ENCODE results near the gene NEDD8. TPM values are rescaled to one million over a fixed set of nuclear protein-coding genes. Genes with fewer than 3 reads are reported as not detected.

The NEDD8 gene
- total and polyA plus RNA-seq, 9 donors, result 69.7 to 301 (median 134) TPM

- no peaks in the 10 kb centered on the region for H3K36me3 ChIP-seq
- H3K4me3 ChIP-seq, result no peak overlapping the region
- no peak overlapping the region for H3K27ac ChIP-seq
- intact Hi-C loops (cut with DNase I), result no loop called here
- WGBS, 3 donors, result 53 to 65% (median 55%) methylated on average over 20 of the region's 20 CpGs
- no peaks in the 10 kb centered on the region for H3K27me3 ChIP-seq
- TF ChIP-seq EP300 (IDR thresholded peaks at IDR 0.05), result no peak
- no peak for TF ChIP-seq POLR2A (IDR thresholded peaks at IDR 0.05)
- no peak for DNase-seq
- H3K4me1 ChIP-seq (ENCODE audit: insufficient read depth), result peaks cover 8% of the 10 kb centered on the region
- no peaks in the 10 kb centered on the region for H3K9me3 ChIP-seq
Measured at GRCh38 chr14:24172871-24173281, 59.3 kb downstream of the NEDD8 start.

GRCh38 chr14:24172261-24172860 is 59.8 kb downstream of the NEDD8 start:
- no peaks in the 10 kb centered on the region for H3K9me3 ChIP-seq
- no peak overlapping the region for H3K27ac ChIP-seq
- no peak for DNase-seq
- intact Hi-C loops (cut with DNase I), result no loop called here
- H3K4me1 ChIP-seq (ENCODE audit: insufficient read depth), result peaks cover 8% of the 10 kb centered on the region
- no peaks in the 10 kb centered on the region for H3K36me3 ChIP-seq
- peak overlapping the region; percentile 17 for H3K4me3 ChIP-seq
- H3K27me3 ChIP-seq, result no peaks in the 10 kb centered on the region
- WGBS, 3 donors, result 21 to 39% (median 24%) methylated on average over 29 to 30 of the region's 30 CpGs
- TF ChIP-seq CTCF (IDR thresholded peaks at IDR 0.05), result no peak
- TF ChIP-seq EP300 (IDR thresholded peaks at IDR 0.05), result no peak
- no peak for TF ChIP-seq POLR2A (IDR thresholded peaks at IDR 0.05)

- peaks cover 8% of the 10 kb centered on the region for H3K4me1 ChIP-seq (ENCODE audit: insufficient read depth)
- no peak within 1 kb of the TSS for H3K27ac ChIP-seq
- no peak for TF ChIP-seq CTCF (IDR thresholded peaks at IDR 0.05)
- no peak for TF ChIP-seq EP300 (IDR thresholded peaks at IDR 0.05)
- TF ChIP-seq POLR2A (IDR thresholded peaks at IDR 0.05), result no peak
- H3K27me3 ChIP-seq, result no peaks in the 10 kb centered on the region
- H3K9me3 ChIP-seq, result no peaks in the 10 kb centered on the region
- peak; percentile 45 to 85 (median 67) for DNase-seq
- H3K4me3 ChIP-seq, result peak within 1 kb of the TSS; percentile 17
- 9 to 14% (median 10%) methylated on average over 62 to 63 of the region's 63 CpGs for WGBS, 3 donors
- intact Hi-C loops (cut with DNase I), result no loop called here
- H3K36me3 ChIP-seq, result no peaks in the 10 kb centered on the region
Measured at GRCh38 chr14:24171422-24172260, 60.5 kb downstream of the NEDD8 start, which contains the start of gene REC8. Gene REC8 (plus strand): TSS chr14:24172080. CDS start chr14:24172553, 473 bp downstream.

- Histone ChIP-seq H3K4me3 (no peak overlapping the region), H3K36me3 (no peaks in the 10 kb centered on the region), H3K27me3 (no peaks in the 10 kb centered on the region), H3K4me1 (ENCODE audit: insufficient read depth) (peaks cover 16% of the 10 kb centered on the region), H3K27ac (no peak overlapping the region), H3K9me3 (no peaks in the 10 kb centered on the region)
- DNase-seq, result no peak
- TF ChIP-seq POLR2A (IDR thresholded peaks at IDR 0.05) (no peak), EP300 (IDR thresholded peaks at IDR 0.05) (no peak), CTCF (IDR thresholded peaks at IDR 0.05) (no peak)
- 69 to 85% (median 77%) methylated on average over 3 of the region's 3 CpGs for WGBS, 3 donors
- intact Hi-C loops (cut with DNase I), result no loop called here
Measured at GRCh38 chr14:24167469-24168114, 64.6 kb downstream of the NEDD8 start.

Small RNAs within 50 kb of the gene (small RNA-seq; reads per million reads assigned to genes)
- not detected for gene AL136295.4
- not detected for gene CHMP4A
- gene IPO4, result not detected
- gene MDP1, result not detected

Other genes with a start within 250 kb of the NEDD8 start
Only the 30 nearest of the 34 such genes appear.
- 1 to 10 TPM in 1 of 7 donors, under 1 TPM in 5, not detected in 1; 0.08 to 1.3 (median 0.37) TPM for gene CARMIL3, start 180.4 kb downstream of the NEDD8 start, total RNA-seq
- under 1 TPM; 0.08 to 0.10 TPM for gene CARMIL3, start 180.4 kb downstream of the NEDD8 start, polyA plus RNA-seq
- gene CPNE6, start 160.8 kb downstream of the NEDD8 start, total RNA-seq, result under 1 TPM in 1 of 7 donors, not detected in 6; 0.71 TPM
- gene CPNE6, start 160.8 kb downstream of the NEDD8 start, polyA plus RNA-seq, result under 1 TPM; 0.08 to 0.55 TPM
- gene PCK2, start 138.1 kb downstream of the NEDD8 start, total RNA-seq, result 10 to 100 TPM in 1 of 7 donors, 1 to 10 TPM in 6; 2.4 to 66.8 (median 5.4) TPM
- gene PCK2, start 138.1 kb downstream of the NEDD8 start, polyA plus RNA-seq, result 1 to 10 TPM; 3.1 to 5.6 TPM
- 10 to 100 TPM; 34.7 to 71.4 (median 51.5) TPM for gene DCAF11, start 117.6 kb downstream of the NEDD8 start, total RNA-seq
- 10 to 100 TPM; 38.7 to 62.4 TPM for gene DCAF11, start 117.6 kb downstream of the NEDD8 start, polyA plus RNA-seq
- gene NRL, start 117.4 kb downstream of the NEDD8 start, total RNA-seq, result 1 to 10 TPM; 1.0 to 4.1 (median 2.8) TPM
- gene NRL, start 117.4 kb downstream of the NEDD8 start, polyA plus RNA-seq, result 1 to 10 TPM in 1 of 2 donors, under 1 TPM in 1; 0.78 to 2.8 TPM
- gene FITM1, start 101.7 kb downstream of the NEDD8 start, total RNA-seq, result 1 to 10 TPM in 1 of 7 donors, under 1 TPM in 4, not detected in 2; 0.57 to 1.2 (median 0.77) TPM
- gene FITM1, start 101.7 kb downstream of the NEDD8 start, polyA plus RNA-seq, result under 1 TPM in 1 of 2 donors, not detected in 1; 0.80 TPM
- 100 to 1,000 TPM in 6 of 7 donors, 10 to 100 TPM in 1; 93.6 to 193 (median 168) TPM for gene PSME1, start 96.2 kb downstream of the NEDD8 start, total RNA-seq
- 100 to 1,000 TPM; 220 to 261 TPM for gene PSME1, start 96.2 kb downstream of the NEDD8 start, polyA plus RNA-seq
- gene EMC9, start 90.8 kb downstream of the NEDD8 start, total RNA-seq, result 10 to 100 TPM; 13.0 to 26.3 (median 17.3) TPM
- 10 to 100 TPM in 1 of 2 donors, 1 to 10 TPM in 1; 5.1 to 30.7 TPM for gene EMC9, start 90.8 kb downstream of the NEDD8 start, polyA plus RNA-seq
- 100 to 1,000 TPM in 3 of 7 donors, 10 to 100 TPM in 4; 34.7 to 129 (median 95.6) TPM for gene PSME2, start 85.8 kb downstream of the NEDD8 start, total RNA-seq
- 100 to 1,000 TPM in 1 of 2 donors, 10 to 100 TPM in 1; 82.5 to 160 TPM for gene PSME2, start 85.8 kb downstream of the NEDD8 start, polyA plus RNA-seq
- gene RNF31, start 84.9 kb downstream of the NEDD8 start, total RNA-seq, result 10 to 100 TPM; 19.2 to 74.4 (median 61.4) TPM
- 10 to 100 TPM; 36.1 to 40.0 TPM for gene RNF31, start 84.9 kb downstream of the NEDD8 start, polyA plus RNA-seq
- gene IRF9, start 71.1 kb downstream of the NEDD8 start, total RNA-seq, result 100 to 1,000 TPM in 1 of 7 donors, 10 to 100 TPM in 6; 31.6 to 151 (median 72.7) TPM
- gene IRF9, start 71.1 kb downstream of the NEDD8 start, polyA plus RNA-seq, result 100 to 1,000 TPM in 1 of 2 donors, 10 to 100 TPM in 1; 87.4 to 212 TPM
- gene REC8, start 60.3 kb downstream of the NEDD8 start, total RNA-seq, result 10 to 100 TPM in 4 of 7 donors, 1 to 10 TPM in 3; 6.2 to 75.4 (median 13.5) TPM
- 1 to 10 TPM; 4.9 to 5.1 TPM for gene REC8, start 60.3 kb downstream of the NEDD8 start, polyA plus RNA-seq
- 10 to 100 TPM; 12.3 to 50.9 (median 34.0) TPM for gene IPO4, start 43.6 kb downstream of the NEDD8 start, total RNA-seq
- 10 to 100 TPM in 1 of 2 donors, 1 to 10 TPM in 1; 5.6 to 11.3 TPM for gene IPO4, start 43.6 kb downstream of the NEDD8 start, polyA plus RNA-seq
- gene TM9SF1, start 36.9 kb downstream of the NEDD8 start, total RNA-seq, result 10 to 100 TPM; 34.9 to 65.6 (median 44.9) TPM
- gene TM9SF1, start 36.9 kb downstream of the NEDD8 start, polyA plus RNA-seq, result 10 to 100 TPM; 32.3 to 40.0 TPM
- 1 to 10 TPM in 2 of 7 donors, under 1 TPM in 2, not detected in 3; 0.45 to 1.1 (median 0.90) TPM for gene TSSK4, start 26.7 kb downstream of the NEDD8 start, total RNA-seq
- gene TSSK4, start 26.7 kb downstream of the NEDD8 start, polyA plus RNA-seq, result under 1 TPM in 1 of 2 donors, not detected in 1; 0.06 TPM
- 10 to 100 TPM; 26.8 to 57.5 (median 41.0) TPM for gene CHMP4A, start 18.9 kb downstream of the NEDD8 start, total RNA-seq
- gene CHMP4A, start 18.9 kb downstream of the NEDD8 start, polyA plus RNA-seq, result 100 to 1,000 TPM in 1 of 2 donors, 10 to 100 TPM in 1; 56.1 to 105 TPM
- gene MDP1, start 16.3 kb downstream of the NEDD8 start, total RNA-seq, result 10 to 100 TPM; 15.5 to 27.7 (median 18.1) TPM
- gene MDP1, start 16.3 kb downstream of the NEDD8 start, polyA plus RNA-seq, result 10 to 100 TPM; 19.4 to 32.6 TPM
- gene GMPR2, start 562 bp upstream of the NEDD8 start, total RNA-seq, result 10 to 100 TPM; 46.2 to 64.7 (median 57.7) TPM
- 10 to 100 TPM; 66.3 to 85.7 TPM for gene GMPR2, start 562 bp upstream of the NEDD8 start, polyA plus RNA-seq
- gene TINF2, start 10.3 kb upstream of the NEDD8 start, total RNA-seq, result 10 to 100 TPM; 45.8 to 87.2 (median 58.5) TPM
- 10 to 100 TPM; 36.5 to 72.0 TPM for gene TINF2, start 10.3 kb upstream of the NEDD8 start, polyA plus RNA-seq
- gene TGM1, start 30.8 kb upstream of the NEDD8 start, total RNA-seq, result 100 to 1,000 TPM in 1 of 7 donors, 1 to 10 TPM in 6; 3.1 to 152 (median 8.0) TPM
- gene TGM1, start 30.8 kb upstream of the NEDD8 start, polyA plus RNA-seq, result 1 to 10 TPM; 1.1 to 1.7 TPM
- 10 to 100 TPM; 19.7 to 48.3 (median 23.2) TPM for gene RABGGTA, start 39.2 kb upstream of the NEDD8 start, total RNA-seq
- 10 to 100 TPM in 1 of 2 donors, 1 to 10 TPM in 1; 7.9 to 20.1 TPM for gene RABGGTA, start 39.2 kb upstream of the NEDD8 start, polyA plus RNA-seq
- gene DHRS1, start 67.4 kb upstream of the NEDD8 start, total RNA-seq, result 10 to 100 TPM; 16.0 to 35.6 (median 21.4) TPM
- 10 to 100 TPM; 12.8 to 17.9 TPM for gene DHRS1, start 67.4 kb upstream of the NEDD8 start, polyA plus RNA-seq
- gene NOP9, start 67.5 kb upstream of the NEDD8 start, total RNA-seq, result 10 to 100 TPM; 12.0 to 28.6 (median 22.5) TPM
- gene NOP9, start 67.5 kb upstream of the NEDD8 start, polyA plus RNA-seq, result 10 to 100 TPM in 1 of 2 donors, 1 to 10 TPM in 1; 9.2 to 22.1 TPM
- 10 to 100 TPM; 13.8 to 38.4 (median 22.6) TPM for gene CIDEB, start 75.6 kb upstream of the NEDD8 start, total RNA-seq
- gene CIDEB, start 75.6 kb upstream of the NEDD8 start, polyA plus RNA-seq, result 10 to 100 TPM; 17.1 to 29.0 TPM
- 10 to 100 TPM in 1 of 7 donors, 1 to 10 TPM in 6; 4.5 to 10.1 (median 5.5) TPM for gene LTB4R2, start 77.8 kb upstream of the NEDD8 start, total RNA-seq
- 1 to 10 TPM in 1 of 2 donors, under 1 TPM in 1; 0.85 to 1.8 TPM for gene LTB4R2, start 77.8 kb upstream of the NEDD8 start, polyA plus RNA-seq
- gene LTB4R, start 79.1 kb upstream of the NEDD8 start, total RNA-seq, result 1 to 10 TPM; 4.4 to 9.4 (median 7.7) TPM
- 1 to 10 TPM; 2.9 to 7.1 TPM for gene LTB4R, start 79.1 kb upstream of the NEDD8 start, polyA plus RNA-seq
- gene ADCY4, start 102.7 kb upstream of the NEDD8 start, total RNA-seq, result 10 to 100 TPM in 5 of 7 donors, 1 to 10 TPM in 2; 7.8 to 33.3 (median 11.3) TPM
- 10 to 100 TPM; 15.0 to 19.7 TPM for gene ADCY4, start 102.7 kb upstream of the NEDD8 start, polyA plus RNA-seq
- 1 to 10 TPM in 5 of 7 donors, under 1 TPM in 2; 0.61 to 3.2 (median 1.1) TPM for gene RIPK3, start 107.6 kb upstream of the NEDD8 start, total RNA-seq
- 1 to 10 TPM; 1.5 to 2.8 TPM for gene RIPK3, start 107.6 kb upstream of the NEDD8 start, polyA plus RNA-seq
- 100 to 1,000 TPM in 5 of 7 donors, 10 to 100 TPM in 2; 74.1 to 288 (median 186) TPM for gene NFATC4, start 135.8 kb upstream of the NEDD8 start, total RNA-seq
- 100 to 1,000 TPM in 1 of 2 donors, 10 to 100 TPM in 1; 25.9 to 157 TPM for gene NFATC4, start 135.8 kb upstream of the NEDD8 start, polyA plus RNA-seq
- gene NYNRIN, start 166.6 kb upstream of the NEDD8 start, total RNA-seq, result 10 to 100 TPM; 22.5 to 76.0 (median 63.6) TPM
- 10 to 100 TPM; 22.0 to 26.2 TPM for gene NYNRIN, start 166.6 kb upstream of the NEDD8 start, polyA plus RNA-seq